T-helper 2 cell treated with Interferon-gamma antibody and Interleukin-4, amounts not matched to agents 5 μg/mL and 100 μg/mL, for 36 hours (primary cell): Measurements from ENCODE around the gene TBK1.

Experiments used
- DNase-seq: peaks from one replicate; pipeline ENCODE4 v3.0.0; 2021; ENCODE audit warnings: low spot score
- H3K27ac Mint-ChIP-seq: one replicate; pipeline ENCODE4 v1.8.0; 2021; ENCODE audit warnings: mild to moderate bottlenecking, mixed read lengths
- H3K27me3 Mint-ChIP-seq: one replicate; pipeline ENCODE4 v1.8.0; 2021; ENCODE audit warnings: low read depth, mixed read lengths
- H3K36me3 Mint-ChIP-seq: one replicate; pipeline ENCODE4 v1.8.0; 2021; ENCODE audit warnings: low read depth, mixed read lengths
- H3K4me1 Mint-ChIP-seq: one replicate; pipeline ENCODE4 v1.8.0; 2021; ENCODE audit warnings: low read depth, mixed read lengths
- H3K4me3 Mint-ChIP-seq: one replicate; pipeline ENCODE4 v1.8.0; 2022; ENCODE audit warnings: mild to moderate bottlenecking, moderate library complexity, mixed read lengths
- H3K9me3 Mint-ChIP-seq: one replicate; pipeline ENCODE4 v1.8.0; 2021; ENCODE audit warnings: mixed read lengths

Gene TBK1

DNA sequence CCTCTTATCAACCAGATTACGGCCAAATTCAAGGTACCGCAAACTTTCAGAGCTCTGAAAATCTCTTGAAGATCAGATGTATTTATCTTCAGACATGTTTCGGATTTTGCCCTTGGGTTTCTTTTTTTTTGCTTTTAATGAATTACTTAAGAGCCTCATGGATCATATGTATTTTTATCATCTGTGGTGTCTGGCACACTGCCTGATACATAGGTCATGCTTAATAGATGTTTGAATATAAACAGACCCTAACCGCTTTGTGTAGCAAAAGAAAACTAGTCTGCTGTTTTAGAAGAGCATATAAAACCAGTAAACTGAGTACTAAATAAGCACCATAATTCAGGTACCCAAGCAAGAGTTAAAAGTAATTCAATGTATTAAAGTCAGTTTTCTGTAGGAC, 20.1 kb upstream of the TBK1 start:
- no peaks in the 10 kb centered on the region for H3K9me3 Mint-ChIP-seq
- H3K27ac Mint-ChIP-seq: no peak overlapping the region
- no peak for DNase-seq
- H3K27me3 Mint-ChIP-seq: no peaks in the 10 kb centered on the region
- peaks cover 72% of the 10 kb centered on the region for H3K36me3 Mint-ChIP-seq
- H3K4me1 Mint-ChIP-seq: peaks cover 8% of the 10 kb centered on the region
- H3K4me3 Mint-ChIP-seq: no peak overlapping the region

DNA sequence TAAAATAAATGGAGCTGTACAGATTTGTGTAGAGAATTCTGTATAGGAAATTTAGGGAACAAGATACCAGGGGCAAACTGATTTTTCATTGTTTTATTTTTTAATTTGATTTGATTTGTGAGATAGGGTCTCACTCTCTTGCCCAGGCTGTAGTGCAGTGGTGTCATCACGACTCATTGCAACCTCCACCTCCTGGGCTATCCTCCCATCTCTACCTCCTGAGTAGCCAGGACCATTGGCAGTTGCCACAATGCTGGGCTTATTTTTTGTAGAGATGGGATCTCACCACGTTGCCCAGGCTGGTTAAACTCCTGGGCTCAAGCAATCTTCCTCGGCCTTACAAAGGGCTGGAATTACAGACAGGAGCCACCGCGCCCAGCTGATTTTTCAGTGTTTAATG, 18.0 kb upstream of the TBK1 start:
- Mint-ChIP-seq H3K27me3 (no peaks in the 10 kb centered on the region), H3K27ac (no peak overlapping the region), H3K4me3 (no peak overlapping the region), H3K4me1 (peaks cover 8% of the 10 kb centered on the region), H3K36me3 (peaks cover 76% of the 10 kb centered on the region), H3K9me3 (no peaks in the 10 kb centered on the region)
- DNase-seq: no peak

- peaks cover 10% of the 10 kb centered on the region for H3K4me1 Mint-ChIP-seq
- H3K9me3 Mint-ChIP-seq: no peaks in the 10 kb centered on the region
- no peak for DNase-seq
- no peak overlapping the region for H3K27ac Mint-ChIP-seq
- peaks cover 57% of the 10 kb centered on the region for H3K36me3 Mint-ChIP-seq
- H3K4me3 Mint-ChIP-seq: no peak overlapping the region
- H3K27me3 Mint-ChIP-seq: no peaks in the 10 kb centered on the region
These were observed 11.8 kb upstream of the TBK1 start for GRCh38 chr12:64440100-64440499.

DNA sequence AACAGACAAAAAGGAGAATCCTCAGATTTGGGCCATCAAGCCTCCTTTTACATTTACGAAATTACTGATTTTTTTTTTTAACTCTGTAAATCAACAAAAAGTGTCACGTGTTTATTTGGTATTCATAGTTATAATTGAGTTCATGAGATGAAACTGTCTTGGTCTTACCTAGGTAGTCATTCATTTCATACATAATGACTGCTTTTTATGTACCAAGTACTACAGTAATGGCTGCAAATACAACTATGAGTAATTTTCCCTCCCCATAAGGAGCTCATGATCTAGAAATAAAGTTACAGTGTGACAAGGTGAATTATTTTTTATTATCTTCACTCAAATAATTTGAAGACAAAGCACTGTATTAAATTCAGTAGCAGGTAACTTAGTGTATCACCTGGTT, 6.4 kb upstream of the TBK1 start:
- no peaks in the 10 kb centered on the region for H3K9me3 Mint-ChIP-seq
- no peak for DNase-seq
- H3K4me3 Mint-ChIP-seq: no peak overlapping the region
- peaks cover 41% of the 10 kb centered on the region for H3K36me3 Mint-ChIP-seq
- peaks cover 18% of the 10 kb centered on the region for H3K4me1 Mint-ChIP-seq
- H3K27ac Mint-ChIP-seq: no peak overlapping the region
- no peaks in the 10 kb centered on the region for H3K27me3 Mint-ChIP-seq

DNA sequence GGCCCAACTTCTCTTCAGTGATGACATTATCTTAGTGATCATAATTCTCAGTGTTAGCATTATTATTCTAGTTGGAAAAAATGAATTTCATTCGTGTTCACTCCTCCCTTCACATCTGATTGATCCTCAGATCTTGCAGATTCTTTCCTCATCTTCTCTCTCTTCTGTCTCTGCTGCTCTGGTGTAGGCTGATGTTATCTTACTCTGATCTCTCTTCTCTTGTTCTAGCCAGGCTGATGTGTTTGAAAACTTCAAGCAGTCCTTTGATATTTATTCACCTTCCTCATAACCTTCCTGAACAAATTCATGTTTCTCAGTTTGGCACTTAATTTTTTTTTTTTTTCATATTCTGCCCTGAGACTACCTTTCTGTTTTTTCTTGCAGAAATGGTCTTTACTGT, 5.6 kb upstream of the TBK1 start:
- Mint-ChIP-seq H3K27ac (peak overlapping the region; percentile 3), H3K4me1 (peaks cover 26% of the 10 kb centered on the region), H3K27me3 (no peaks in the 10 kb centered on the region), H3K4me3 (no peak overlapping the region), H3K9me3 (no peaks in the 10 kb centered on the region), H3K36me3 (peaks cover 37% of the 10 kb centered on the region)
- no peak for DNase-seq

GRCh38 chr12:64450057-64450640, 1.8 kb upstream of the TBK1 start:
- Mint-ChIP-seq H3K9me3 (no peaks in the 10 kb centered on the region), H3K4me3 (peak overlapping the region; percentile 94), H3K27ac (peak overlapping the region; percentile 26), H3K36me3 (peaks cover 22% of the 10 kb centered on the region), H3K4me1 (peaks cover 33% of the 10 kb centered on the region), H3K27me3 (no peaks in the 10 kb centered on the region)
- no peak for DNase-seq

DNA sequence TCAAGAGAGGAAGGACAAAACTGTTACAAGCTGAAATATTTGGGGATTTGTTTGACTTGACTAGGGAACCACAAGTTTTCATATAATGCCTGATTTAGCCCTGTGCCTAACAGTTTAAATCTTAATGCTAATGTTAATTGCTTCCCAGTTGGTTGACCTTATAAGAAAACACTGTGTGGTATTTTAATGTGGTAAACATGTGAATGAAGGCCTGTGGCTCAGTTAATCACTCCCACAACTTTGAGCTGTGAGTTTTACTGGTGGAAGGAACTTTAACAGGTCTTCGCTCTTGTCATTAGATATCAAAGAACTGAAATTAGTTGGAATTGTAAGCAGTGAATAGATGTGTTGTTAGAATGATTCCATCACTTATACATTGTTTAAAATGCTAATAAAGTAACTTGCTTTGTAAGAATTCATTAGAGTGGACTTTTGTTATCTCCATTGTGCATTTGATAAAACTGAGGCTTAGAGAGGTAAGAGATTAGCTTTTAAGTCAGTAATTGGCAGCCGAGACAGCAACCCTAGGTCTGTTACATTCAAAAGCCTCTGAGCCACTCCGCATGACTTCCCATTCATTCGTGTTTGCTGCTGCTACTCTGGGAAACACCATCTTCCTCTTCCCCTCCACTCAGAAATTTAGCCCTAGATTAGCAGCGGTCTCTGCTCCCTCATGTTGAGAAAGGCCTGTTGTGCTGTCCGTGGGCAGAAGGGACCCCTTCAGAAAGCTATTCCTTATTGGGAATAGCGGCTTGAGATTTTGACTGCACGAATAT, 1.0 kb upstream of the TBK1 start:
- Mint-ChIP-seq H3K4me3 (peak overlapping the region; percentile 94), H3K4me1 (peaks cover 37% of the 10 kb centered on the region), H3K27ac (peak overlapping the region; percentile 70), H3K9me3 (no peaks in the 10 kb centered on the region), H3K27me3 (no peaks in the 10 kb centered on the region), H3K36me3 (peaks cover 22% of the 10 kb centered on the region)
- no peak for DNase-seq

DNA sequence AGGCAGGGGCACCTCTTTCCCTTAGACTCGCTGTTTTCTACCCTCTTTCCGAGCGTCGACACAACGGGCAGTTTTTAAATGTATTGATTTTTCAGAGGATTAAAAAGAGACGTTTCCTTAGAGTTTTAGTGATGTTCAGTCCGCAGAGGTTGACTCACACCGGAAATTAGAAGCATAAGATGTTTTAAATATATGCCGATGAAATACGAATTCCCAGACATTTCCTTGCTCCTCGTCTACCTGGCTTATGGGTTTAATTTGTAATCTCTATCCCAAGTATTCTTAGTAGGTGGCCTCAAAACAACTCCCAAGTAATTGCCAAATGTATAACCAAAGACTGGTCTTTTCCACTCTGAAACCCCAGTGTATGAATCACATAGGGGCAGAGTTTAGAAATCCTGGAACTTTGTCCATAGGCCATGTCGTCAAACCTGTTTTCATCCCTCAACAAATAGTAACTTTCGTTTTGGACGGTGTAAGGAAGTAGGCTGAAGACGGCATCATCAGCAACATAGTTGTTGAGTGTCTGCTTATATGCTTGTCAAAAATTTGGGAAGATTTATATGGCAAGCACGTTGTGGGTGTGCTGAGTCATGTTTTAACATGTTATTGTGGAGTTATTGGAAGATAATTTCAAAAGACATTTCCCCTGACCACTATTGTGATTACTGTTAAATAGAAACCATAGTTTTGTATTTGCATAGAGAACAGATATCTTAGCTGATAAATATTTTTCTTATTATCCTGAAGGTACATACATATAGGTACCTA, 824 bp downstream of the TBK1 start:
- H3K36me3 Mint-ChIP-seq: peaks cover 25% of the 10 kb centered on the region
- no peak for DNase-seq
- H3K4me1 Mint-ChIP-seq: peaks cover 45% of the 10 kb centered on the region
- no peaks in the 10 kb centered on the region for H3K9me3 Mint-ChIP-seq
- H3K27me3 Mint-ChIP-seq: no peaks in the 10 kb centered on the region
- peak overlapping the region; percentile 91 for H3K27ac Mint-ChIP-seq
- H3K4me3 Mint-ChIP-seq: peak overlapping the region; percentile 94

DNA sequence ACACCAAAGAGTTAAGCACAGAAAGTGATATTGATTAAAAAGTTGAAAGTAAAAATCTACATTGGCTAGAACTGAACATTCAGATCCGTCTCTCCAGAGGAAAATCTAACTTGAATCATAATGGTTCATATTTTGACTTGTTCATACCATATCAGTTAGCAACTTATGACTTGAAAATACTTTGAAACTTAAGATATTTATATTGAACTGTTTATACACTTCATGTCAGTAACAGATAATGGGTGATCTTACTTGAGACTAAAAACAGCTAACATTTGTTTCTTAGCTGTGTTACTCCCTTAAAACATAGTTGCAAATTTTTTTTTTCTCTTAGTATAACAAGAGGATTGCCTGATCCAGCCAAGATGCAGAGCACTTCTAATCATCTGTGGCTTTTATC, 3.6 kb downstream of the TBK1 start:
- Mint-ChIP-seq H3K36me3 (peaks cover 29% of the 10 kb centered on the region), H3K27ac (peak overlapping the region; percentile 12), H3K4me1 (peaks cover 57% of the 10 kb centered on the region), H3K27me3 (no peaks in the 10 kb centered on the region), H3K4me3 (peak overlapping the region; percentile 54), H3K9me3 (no peaks in the 10 kb centered on the region)
- no peak for DNase-seq

DNA sequence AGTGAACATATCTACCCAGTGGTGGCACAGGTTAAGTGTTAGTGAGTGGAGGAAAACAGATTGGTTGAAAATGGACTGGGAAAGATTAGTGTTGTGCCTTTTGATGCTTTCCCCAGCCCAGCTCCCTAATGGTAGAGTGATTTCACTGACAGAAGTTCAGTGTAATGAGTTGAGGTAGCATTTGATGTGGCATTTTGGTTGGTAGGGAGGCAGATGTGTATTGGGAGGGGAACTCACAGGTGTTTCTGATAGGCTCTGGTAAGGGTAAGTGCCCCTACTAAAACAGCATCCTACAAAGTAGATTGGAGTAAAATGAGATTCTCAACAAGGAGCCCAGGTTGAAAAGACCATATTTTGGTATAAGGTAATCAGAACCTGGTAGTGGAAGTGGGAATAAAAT, 4.2 kb downstream of the TBK1 start:
- Mint-ChIP-seq H3K9me3 (no peaks in the 10 kb centered on the region), H3K27me3 (no peaks in the 10 kb centered on the region), H3K36me3 (peaks cover 32% of the 10 kb centered on the region), H3K4me1 (peaks cover 51% of the 10 kb centered on the region), H3K27ac (peak overlapping the region; percentile 61), H3K4me3 (peak overlapping the region; percentile 54)
- DNase-seq: no peak

DNA sequence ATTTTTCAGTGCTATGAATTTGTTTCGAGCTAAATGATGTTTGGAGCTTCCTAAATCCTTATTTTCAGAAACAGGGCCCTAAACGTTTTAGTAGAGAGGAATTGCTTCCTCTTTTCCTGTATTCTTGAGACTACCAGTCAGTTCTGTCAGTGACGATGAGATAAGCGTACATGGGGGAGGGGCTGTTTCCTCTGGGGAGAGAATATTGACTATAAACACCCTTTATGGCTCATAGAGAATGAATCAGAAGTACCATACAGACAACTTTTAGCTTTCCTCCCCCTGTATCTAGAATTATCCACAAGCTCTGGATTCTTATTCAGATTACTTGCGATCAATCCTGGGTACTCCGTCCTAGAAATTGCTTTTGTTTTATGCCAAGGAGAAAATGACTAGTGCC, 5.1 kb downstream of the TBK1 start:
- peak overlapping the region; percentile 64 for H3K4me3 Mint-ChIP-seq
- H3K27me3 Mint-ChIP-seq: no peaks in the 10 kb centered on the region
- peaks cover 50% of the 10 kb centered on the region for H3K4me1 Mint-ChIP-seq
- peak overlapping the region; percentile 91 for H3K27ac Mint-ChIP-seq
- H3K9me3 Mint-ChIP-seq: no peaks in the 10 kb centered on the region
- DNase-seq: peak; percentile 44
- H3K36me3 Mint-ChIP-seq: peaks cover 36% of the 10 kb centered on the region

GRCh38 chr12:64457466-64457865, 5.5 kb downstream of the TBK1 start:
- peaks cover 50% of the 10 kb centered on the region for H3K4me1 Mint-ChIP-seq

GRCh38 chr12:64457923-64458322, 6.0 kb downstream of the TBK1 start:
- no peaks in the 10 kb centered on the region for H3K27me3 Mint-ChIP-seq
- peak overlapping the region; percentile 91 for H3K27ac Mint-ChIP-seq
- peaks cover 35% of the 10 kb centered on the region for H3K36me3 Mint-ChIP-seq
- peaks cover 47% of the 10 kb centered on the region for H3K4me1 Mint-ChIP-seq
- no peaks in the 10 kb centered on the region for H3K9me3 Mint-ChIP-seq
- peak overlapping the region; percentile 64 for H3K4me3 Mint-ChIP-seq
- DNase-seq: no peak

More at GRCh38 chr12:64457466-64457865, 5.5 kb downstream of the TBK1 start:
- Mint-ChIP-seq H3K27me3 (no peaks in the 10 kb centered on the region), H3K36me3 (peaks cover 36% of the 10 kb centered on the region), H3K27ac (peak overlapping the region; percentile 91), H3K4me3 (peak overlapping the region; percentile 64), H3K9me3 (no peaks in the 10 kb centered on the region)
- no peak for DNase-seq

DNA sequence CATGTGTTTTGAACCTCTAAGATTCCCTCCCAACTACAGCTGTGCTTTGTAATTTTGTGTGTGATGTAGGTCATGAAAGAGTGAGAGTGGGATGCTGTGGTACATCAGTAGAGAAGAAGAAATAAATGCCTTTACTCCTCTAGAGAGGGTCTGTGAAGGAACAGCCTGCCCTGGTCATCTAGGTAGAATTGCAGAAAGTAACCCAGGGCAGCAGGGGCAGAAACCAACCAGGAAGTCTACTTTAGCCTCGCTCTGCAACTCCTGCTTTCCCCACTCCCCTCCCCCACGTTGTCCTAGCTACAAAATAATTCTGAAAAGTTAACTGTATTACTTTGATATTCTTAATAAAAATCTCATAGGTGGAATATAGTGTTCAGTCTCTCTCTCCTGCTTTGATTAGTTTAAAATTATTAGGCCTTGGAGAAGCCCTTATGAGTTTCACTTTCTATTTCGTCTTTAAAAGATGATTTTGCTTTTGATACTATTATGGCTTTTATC, 7.5 kb downstream of the TBK1 start:
- Mint-ChIP-seq H3K9me3 (no peaks in the 10 kb centered on the region), H3K27ac (peak overlapping the region; percentile 92), H3K4me3 (peak overlapping the region; percentile 87), H3K4me1 (peaks cover 39% of the 10 kb centered on the region), H3K27me3 (no peaks in the 10 kb centered on the region), H3K36me3 (peaks cover 34% of the 10 kb centered on the region)
- DNase-seq: no peak
